GM18505 (cell line): ENCODE data around the gene MAD2L1.

Source experiments
- ATAC-seq: cut with Tn5 transposase; IDR thresholded peaks from one replicate; pipeline ENCODE4 v1.9.1; 2021; ENCODE audit not compliant: unreplicated experiment
- POLR2A ChIP-seq: IDR thresholded peaks from 4 replicates; pipeline ENCODE4 v1.6.1; 2011; ENCODE audit warnings: borderline replicate concordance; ENCODE audit not compliant: insufficient read depth, insufficient read length; ENCODE audit errors: extremely low read depth

The MAD2L1 gene

DNA sequence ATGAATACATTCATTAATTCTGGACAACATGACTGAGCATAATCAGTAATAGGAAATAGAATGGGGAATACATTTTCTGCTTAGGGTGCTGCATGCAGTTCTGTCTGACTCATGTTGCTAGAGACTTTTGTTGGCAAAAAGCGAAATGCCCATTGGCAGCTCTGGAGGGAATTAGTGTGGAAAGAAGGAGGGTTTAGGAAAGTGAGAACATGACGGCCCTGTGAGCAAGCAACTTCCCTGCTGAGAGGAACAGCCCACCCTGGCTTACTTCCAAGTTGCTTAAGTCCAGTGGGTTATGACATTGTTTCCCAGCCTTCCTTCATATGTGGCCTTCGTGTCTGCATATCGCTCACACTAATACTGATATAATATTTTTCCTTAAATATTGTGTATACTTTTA lies 13.8 kb downstream of the MAD2L1 start:
- no peak for TF ChIP-seq POLR2A
- ATAC-seq: no peak

- TF ChIP-seq POLR2A: no peak
- ATAC-seq: no peak
Measured at GRCh38 chr4:120051253-120051652, 15.4 kb downstream of the MAD2L1 start.

DNA sequence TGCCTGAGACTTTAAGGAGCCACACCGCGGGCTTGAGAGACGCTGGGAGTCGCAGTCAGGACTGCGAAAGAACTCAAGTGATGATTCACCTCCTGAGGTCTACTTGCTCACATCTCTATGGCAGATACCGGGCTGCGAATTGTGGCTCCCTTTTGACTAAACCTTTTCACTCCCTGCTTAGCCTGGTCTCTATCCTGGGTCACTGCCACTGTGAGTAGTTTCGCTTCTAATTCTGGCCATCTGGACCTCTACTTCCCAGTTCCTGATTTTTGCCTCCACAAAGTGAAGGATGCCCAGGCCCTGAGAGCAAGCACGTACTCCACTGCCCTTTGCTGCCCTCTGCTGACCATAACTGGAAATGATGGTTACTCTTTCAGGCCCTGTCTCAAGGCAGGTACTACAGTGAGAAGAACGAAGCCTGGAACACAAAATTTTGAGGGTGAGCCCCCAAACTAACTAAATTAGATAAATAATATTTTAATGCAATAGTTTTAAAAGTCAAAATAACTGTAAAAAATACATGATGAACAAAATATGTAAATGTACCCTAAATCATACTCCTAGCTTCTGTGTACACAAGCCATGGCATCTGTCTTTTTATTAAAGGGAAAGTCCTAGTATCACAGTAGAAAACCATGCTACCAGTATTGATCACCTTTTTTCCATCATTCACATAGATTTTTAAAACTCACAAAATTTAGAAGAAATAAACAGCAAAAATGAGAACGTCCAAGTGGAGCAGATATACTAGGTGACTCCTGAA lies 16.7 kb downstream of the MAD2L1 start:
- TF ChIP-seq POLR2A: no peak
- peak; percentile 87 for ATAC-seq

GRCh38 chr4:120043828-120044227 lies 22.8 kb downstream of the MAD2L1 start:
- TF ChIP-seq POLR2A: no peak
- ATAC-seq: no peak

- no peak for ATAC-seq
- TF ChIP-seq POLR2A: no peak
Measured at GRCh38 chr4:120037411-120037810, 29.2 kb downstream of the MAD2L1 start.

GRCh38 chr4:120034913-120035312 lies 31.7 kb downstream of the MAD2L1 start:
- no peak for TF ChIP-seq POLR2A
- no peak for ATAC-seq

DNA sequence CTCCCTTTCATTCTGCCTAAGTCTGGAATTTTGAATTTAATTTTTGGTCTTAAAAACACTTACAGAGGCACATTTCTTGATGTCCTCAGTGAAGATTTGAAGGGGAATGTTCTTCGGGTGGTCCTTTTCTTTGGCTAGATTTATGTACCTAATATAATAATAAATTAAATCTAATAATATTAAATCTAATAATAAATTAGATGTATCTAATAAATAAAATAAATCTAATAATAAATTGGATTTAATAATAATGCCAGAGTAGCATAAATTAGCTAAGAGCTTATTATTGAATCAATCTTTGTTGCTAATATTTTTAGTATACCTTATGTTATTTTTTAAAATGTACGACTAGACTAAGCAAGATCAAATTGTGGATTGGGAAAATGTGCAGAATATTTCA lies 39.8 kb downstream of the MAD2L1 start:
- ATAC-seq: no peak
- no peak for TF ChIP-seq POLR2A

GRCh38 chr4:120025516-120025915 lies 41.1 kb downstream of the MAD2L1 start:
- ATAC-seq: no peak
- no peak for TF ChIP-seq POLR2A

DNA sequence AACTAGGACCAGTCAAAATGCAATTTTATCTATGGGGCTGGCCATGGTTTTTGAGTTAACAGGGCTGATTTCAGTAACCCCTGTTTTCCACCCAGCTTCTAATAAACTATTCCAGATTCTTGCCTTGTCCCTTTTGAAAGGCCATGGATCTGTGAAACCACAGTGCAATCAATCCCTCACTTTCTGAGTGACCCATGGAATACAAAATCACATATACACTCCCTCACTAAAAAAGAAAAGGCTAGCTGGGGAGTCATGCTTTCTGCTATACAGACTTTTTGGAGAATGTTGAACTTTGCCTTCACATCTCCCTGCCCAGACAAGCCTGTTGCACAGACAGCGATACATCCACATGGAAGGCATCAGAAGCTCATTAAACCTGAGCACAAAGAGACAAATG lies 47.9 kb downstream of the MAD2L1 start:
- TF ChIP-seq POLR2A: no peak
- ATAC-seq: no peak

- ATAC-seq: no peak
- no peak for TF ChIP-seq POLR2A
Measured at GRCh38 chr4:120017939-120018692, 48.5 kb downstream of the MAD2L1 start.

- ATAC-seq: no peak
- TF ChIP-seq POLR2A: no peak
Measured at GRCh38 chr4:120011725-120012124, 54.9 kb downstream of the MAD2L1 start.

GRCh38 chr4:120010646-120011045 lies 56.0 kb downstream of the MAD2L1 start:
- no peak for TF ChIP-seq POLR2A
- ATAC-seq: no peak

- ATAC-seq: no peak
Measured at GRCh38 chr4:120009731-120010130, 56.9 kb downstream of the MAD2L1 start.

DNA sequence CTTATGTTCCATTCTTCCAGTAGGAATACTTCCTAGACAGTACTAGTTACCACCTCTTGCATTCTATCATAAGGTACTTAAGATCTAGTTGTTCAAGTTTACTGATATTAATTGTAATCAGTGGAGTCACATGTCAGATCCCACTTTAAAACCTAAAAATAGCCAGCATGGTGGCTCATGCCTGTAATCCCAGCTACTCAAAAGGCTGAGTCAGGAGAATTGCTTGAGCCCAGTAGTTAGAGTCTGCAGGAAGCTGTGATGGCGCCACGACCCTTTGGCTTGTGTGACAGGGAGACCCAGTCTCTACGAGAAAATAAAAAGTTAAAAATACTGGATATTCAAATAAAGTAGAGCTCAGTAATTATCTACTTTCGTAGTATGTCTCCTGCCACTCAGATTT lies 57.7 kb downstream of the MAD2L1 start:
- no peak for TF ChIP-seq POLR2A
- ATAC-seq: no peak

More at GRCh38 chr4:120009731-120010130, 56.9 kb downstream of the MAD2L1 start:
- no peak for TF ChIP-seq POLR2A
